ENCODE results near the gene USP32.

DNA sequence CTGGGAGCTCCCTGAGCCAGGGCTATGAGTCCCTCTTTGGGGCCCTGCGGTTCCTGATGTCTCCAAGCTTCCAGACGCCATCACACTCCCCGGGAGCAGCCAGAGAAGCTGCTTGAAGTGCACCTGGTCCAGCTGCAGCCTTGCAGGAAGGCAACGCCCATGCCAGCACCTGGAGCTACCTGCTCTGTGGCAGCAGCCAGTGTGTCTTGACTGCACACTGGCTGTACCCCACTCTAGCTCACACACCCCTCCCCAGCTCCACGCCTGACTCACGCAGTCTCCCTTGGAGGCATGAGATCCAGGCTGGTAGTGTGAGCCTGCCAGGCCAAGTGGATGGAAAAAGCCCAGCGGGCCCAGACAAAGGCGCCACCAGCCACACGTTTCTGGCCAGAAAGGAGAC, 63.3 kb downstream of the USP32 start:
- TF ChIP-seq ZNF8 (CRISPR knock-in tag; IDR thresholded peaks at IDR 0.05): no peak
- TF ChIP-seq ZNF70 (CRISPR knock-in tag; IDR thresholded peaks at IDR 0.05): no peak
- TF ChIP-seq PATZ1 (CRISPR knock-in tag; IDR thresholded peaks at IDR 0.05; ENCODE audit: borderline replicate concordance): no peak
- TF ChIP-seq BACH2 (CRISPR knock-in tag; IDR thresholded peaks at IDR 0.05; ENCODE audit: borderline replicate concordance): no peak
- no peak for TF ChIP-seq ISL1 (CRISPR knock-in tag; IDR thresholded peaks at IDR 0.05)
